ENCODE measurements around the gene IGSF21. TPM values are rescaled to one million over a fixed set of nuclear protein-coding genes. Genes with fewer than 3 reads are reported as not detected.

IGSF21 gene
- total and polyA plus RNA-seq, 2 experiments from 2014 or later: not detected

- no peak for TF ChIP-seq EZH2 (IDR thresholded peaks at IDR 0.05; ENCODE audit: borderline replicate concordance)
- TF ChIP-seq CTCF (IDR thresholded peaks at IDR 0.05; ENCODE audit: poor library complexity): no peak
- TF ChIP-seq EZH2phosphoT487 (IDR thresholded peaks at IDR 0.05; ENCODE audit: low read depth, severe bottlenecking, unreplicated experiment): no peak
- no peaks in the 10 kb centered on the region for H4K20me1 ChIP-seq (ENCODE audit: insufficient read depth, poor library complexity, severe bottlenecking)
- no peaks in the 10 kb centered on the region for H3K36me3 ChIP-seq (replicated peaks; ENCODE audit: insufficient read depth, low read depth)
- H3K79me2 ChIP-seq: no peaks in the 10 kb centered on the region
- no peak overlapping the region for H2AFZ ChIP-seq
- no peak overlapping the region for H3K4me2 ChIP-seq
- H3K27ac ChIP-seq: no peak overlapping the region
- no peaks in the 10 kb centered on the region for H3K4me1 ChIP-seq (ENCODE audit: insufficient read depth)
- H3K9me2 ChIP-seq (replicated peaks; ENCODE audit: insufficient read depth): no peaks in the 10 kb centered on the region
- no peak overlapping the region for H3K4me3 ChIP-seq
- no peaks in the 10 kb centered on the region for H3K9me3 ChIP-seq (ENCODE audit: low read depth)
- WGBS (ENCODE audit: low lambda C conversion rate, missing lambda C conversion rate): 69% methylated on average over 5 of the region's 5 CpGs
- peaks cover 35% of the 10 kb centered on the region for H3K27me3 ChIP-seq
- DNase-seq (ENCODE audit: low spot score): no peak
Observed at GRCh38 chr1:18187054-18187453, 79.5 kb downstream of the IGSF21 start.

GRCh38 chr1:18188820-18189517 lies 81.4 kb downstream of the IGSF21 start:
- Histone ChIP-seq H3K27ac (no peak overlapping the region), H3K36me3 (replicated peaks; ENCODE audit: insufficient read depth, low read depth) (no peaks in the 10 kb centered on the region), H3K9me2 (replicated peaks; ENCODE audit: insufficient read depth) (no peaks in the 10 kb centered on the region), H4K20me1 (ENCODE audit: insufficient read depth, poor library complexity, severe bottlenecking) (no peaks in the 10 kb centered on the region), H3K79me2 (no peaks in the 10 kb centered on the region), H3K4me3 (no peak overlapping the region), H3K27me3 (peaks cover 34% of the 10 kb centered on the region), H2AFZ (no peak overlapping the region), H3K4me1 (ENCODE audit: insufficient read depth) (no peaks in the 10 kb centered on the region), H3K9me3 (ENCODE audit: low read depth) (no peaks in the 10 kb centered on the region), H3K4me2 (no peak overlapping the region)
- TF ChIP-seq EZH2 (IDR thresholded peaks at IDR 0.05; ENCODE audit: borderline replicate concordance) (no peak), CTCF (IDR thresholded peaks at IDR 0.05; ENCODE audit: poor library complexity) (no peak), EZH2phosphoT487 (IDR thresholded peaks at IDR 0.05; ENCODE audit: low read depth, severe bottlenecking, unreplicated experiment) (no peak)
- DNase-seq (ENCODE audit: low spot score): no peak
- 97% methylated on average over 9 of the region's 9 CpGs for WGBS (ENCODE audit: low lambda C conversion rate, missing lambda C conversion rate)

GRCh38 chr1:18190598-18190997 lies 83.0 kb downstream of the IGSF21 start:
- no peaks in the 10 kb centered on the region for H3K9me3 ChIP-seq (ENCODE audit: low read depth)
- WGBS (ENCODE audit: low lambda C conversion rate, missing lambda C conversion rate): 15% methylated on average over 7 of the region's 7 CpGs
- H3K9me2 ChIP-seq (replicated peaks; ENCODE audit: insufficient read depth): no peaks in the 10 kb centered on the region
- DNase-seq (ENCODE audit: low spot score): no peak
- H3K27ac ChIP-seq: no peak overlapping the region
- TF ChIP-seq EZH2 (IDR thresholded peaks at IDR 0.05; ENCODE audit: borderline replicate concordance) (no peak), EZH2phosphoT487 (IDR thresholded peaks at IDR 0.05; ENCODE audit: low read depth, severe bottlenecking, unreplicated experiment) (no peak), CTCF (IDR thresholded peaks at IDR 0.05; ENCODE audit: poor library complexity) (no peak)
- no peaks in the 10 kb centered on the region for H3K36me3 ChIP-seq (replicated peaks; ENCODE audit: insufficient read depth, low read depth)
- no peaks in the 10 kb centered on the region for H3K4me1 ChIP-seq (ENCODE audit: insufficient read depth)
- H3K27me3 ChIP-seq: peaks cover 32% of the 10 kb centered on the region
- no peak overlapping the region for H2AFZ ChIP-seq
- H3K4me2 ChIP-seq: no peak overlapping the region
- H3K4me3 ChIP-seq: no peak overlapping the region
- H3K79me2 ChIP-seq: no peaks in the 10 kb centered on the region
- no peaks in the 10 kb centered on the region for H4K20me1 ChIP-seq (ENCODE audit: insufficient read depth, poor library complexity, severe bottlenecking)
